Caki2 (cell line): ENCODE measurements around the gene DEGS2. TPM values are rescaled to one million over a fixed set of nuclear protein-coding genes. Genes with fewer than 3 reads are reported as not detected.
"Not testable (repeated sequence)": the region's sequence is repeated elsewhere in the genome, so short reads cannot be mapped to it uniquely, and the experiment has no call there.

Source experiments
- DNase-seq: peaks from one replicate; pipeline ENCODE4 v3.0.0-alpha.2; 2015; ENCODE audit warnings: low read depth
- in situ Hi-C: cut with HindIII; loops from 2 replicates; pipeline ENCODE4 v1.10.0; 2016; ENCODE audit warnings: low sequenced_read_pairs, low pct_unique_long_range_greater_than_20kb, mixed read lengths
- total RNA-seq: library from RNA; depleted of rRNA; stranded (reverse); fragments of >200 nt; shearing (Covaris generic); gene quantifications from 2 replicates; pipeline ENCODE4 v1.2.3, GENCODE V29; 2014; ENCODE audit warnings: low replicate concordance; rRNA removed

Gene DEGS2
- total RNA-seq = 0.14 and 1.5 TPM in 2 replicates

DNA sequence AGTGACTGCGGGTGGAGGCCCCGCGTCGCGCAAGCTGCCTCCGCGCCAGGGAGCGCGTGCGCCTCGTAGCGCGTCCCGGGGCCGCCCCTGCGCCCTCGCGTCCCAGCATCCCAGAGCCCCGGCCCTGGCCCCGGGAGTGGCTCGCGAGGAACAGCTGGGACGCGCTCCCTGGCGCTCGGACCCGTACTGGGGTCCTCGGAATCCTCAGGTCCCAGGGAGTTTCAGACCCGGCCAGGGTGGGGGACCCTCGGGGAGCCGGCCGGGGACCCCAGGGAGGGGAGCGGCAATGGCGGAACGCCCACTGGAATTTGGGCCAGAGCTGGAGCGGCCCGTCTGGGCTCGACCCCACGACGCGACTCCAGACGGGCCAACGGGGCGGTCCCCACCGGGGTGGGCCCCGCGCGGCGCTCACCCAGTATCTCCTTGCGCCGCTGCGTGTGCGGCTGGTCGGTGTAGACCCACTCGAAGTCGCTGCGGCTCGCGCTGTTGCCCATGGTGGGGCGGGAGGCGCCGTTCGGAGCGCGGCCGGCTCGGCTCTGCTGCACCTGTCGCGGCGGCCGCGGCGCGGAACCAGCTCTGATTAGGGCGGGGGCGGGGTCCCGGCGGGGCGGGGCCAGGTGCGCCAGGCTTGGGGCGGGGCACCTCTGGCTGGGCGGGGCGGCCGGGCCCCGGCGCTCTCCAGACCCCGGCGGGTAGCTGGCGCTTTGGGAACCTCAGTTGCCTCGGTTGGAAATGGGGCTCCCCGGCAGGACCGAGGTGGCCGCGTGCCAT is at the start of gene DEGS2:
Gene DEGS2, minus strand, starts transcription at position 552 of the 771 bp plus-strand sequence. Its CDS starts 58 bp downstream, at position 494.
- DNase-seq = no peak

DNA sequence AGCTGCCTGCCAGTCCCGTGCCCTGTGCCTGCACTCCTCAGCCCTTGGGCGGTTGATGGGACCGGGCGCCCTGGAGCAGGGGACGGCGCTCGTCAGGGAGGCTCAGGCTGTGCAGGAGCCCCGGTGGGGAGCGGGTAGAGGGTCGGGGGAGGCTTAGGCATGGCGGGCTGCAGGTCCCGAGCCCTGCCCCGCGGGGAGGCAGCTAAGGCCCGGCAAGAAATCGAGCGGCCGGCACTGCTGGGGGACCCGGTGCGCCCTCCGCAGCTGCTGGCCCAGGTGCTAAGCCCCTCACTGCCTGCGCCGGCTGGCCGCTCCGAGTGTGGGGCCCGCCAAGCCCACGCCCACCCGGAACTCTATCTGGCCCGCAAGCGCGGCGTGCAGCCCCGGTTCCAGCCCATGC is 48.7 kb upstream of the DEGS2 start:
- in situ Hi-C loops, DNase-seq: not testable (repeated sequence)

More for the DNA sequence above, at the start of gene DEGS2:
- in situ Hi-C loops = no loop called here

DNA sequence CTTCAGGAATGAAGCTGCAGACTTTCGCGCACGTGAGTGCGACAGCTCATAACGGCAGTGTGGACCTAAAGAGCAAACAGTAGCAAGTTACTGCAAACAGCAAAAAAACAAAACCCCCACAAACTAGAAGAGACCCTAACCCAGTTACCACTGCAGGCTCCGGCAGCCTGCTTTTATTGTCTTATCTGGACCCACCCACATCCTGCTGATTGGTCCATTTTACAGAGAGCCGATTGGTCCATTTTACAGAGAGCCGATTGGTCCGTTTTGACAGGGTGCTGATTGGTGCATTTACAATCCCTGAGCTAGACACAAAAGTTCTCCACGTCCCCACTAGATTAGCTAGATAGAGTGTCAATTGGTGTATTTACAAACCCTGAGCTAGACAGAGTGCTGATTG is 48.1 kb upstream of the DEGS2 start:
- DNase-seq, in situ Hi-C loops: not testable (repeated sequence)

DNA sequence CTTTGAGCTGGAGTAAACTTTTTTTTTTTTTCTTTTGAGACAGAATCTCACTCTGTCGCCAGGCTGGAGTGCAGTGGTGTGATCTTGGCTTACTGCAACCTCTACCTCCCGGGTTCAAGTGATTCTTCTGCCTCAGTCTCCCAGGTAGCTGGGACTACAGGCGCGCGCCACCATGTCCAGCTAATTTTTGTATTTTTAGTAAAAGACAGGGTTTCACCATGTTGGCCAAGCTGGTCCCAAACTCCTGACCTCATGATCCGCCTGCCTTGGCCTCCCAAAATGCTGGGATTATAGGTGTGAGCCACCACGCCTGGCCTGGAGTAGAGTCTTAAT is 45.4 kb upstream of the DEGS2 start:
- DNase-seq, in situ Hi-C loops: not testable (repeated sequence)

DNA sequence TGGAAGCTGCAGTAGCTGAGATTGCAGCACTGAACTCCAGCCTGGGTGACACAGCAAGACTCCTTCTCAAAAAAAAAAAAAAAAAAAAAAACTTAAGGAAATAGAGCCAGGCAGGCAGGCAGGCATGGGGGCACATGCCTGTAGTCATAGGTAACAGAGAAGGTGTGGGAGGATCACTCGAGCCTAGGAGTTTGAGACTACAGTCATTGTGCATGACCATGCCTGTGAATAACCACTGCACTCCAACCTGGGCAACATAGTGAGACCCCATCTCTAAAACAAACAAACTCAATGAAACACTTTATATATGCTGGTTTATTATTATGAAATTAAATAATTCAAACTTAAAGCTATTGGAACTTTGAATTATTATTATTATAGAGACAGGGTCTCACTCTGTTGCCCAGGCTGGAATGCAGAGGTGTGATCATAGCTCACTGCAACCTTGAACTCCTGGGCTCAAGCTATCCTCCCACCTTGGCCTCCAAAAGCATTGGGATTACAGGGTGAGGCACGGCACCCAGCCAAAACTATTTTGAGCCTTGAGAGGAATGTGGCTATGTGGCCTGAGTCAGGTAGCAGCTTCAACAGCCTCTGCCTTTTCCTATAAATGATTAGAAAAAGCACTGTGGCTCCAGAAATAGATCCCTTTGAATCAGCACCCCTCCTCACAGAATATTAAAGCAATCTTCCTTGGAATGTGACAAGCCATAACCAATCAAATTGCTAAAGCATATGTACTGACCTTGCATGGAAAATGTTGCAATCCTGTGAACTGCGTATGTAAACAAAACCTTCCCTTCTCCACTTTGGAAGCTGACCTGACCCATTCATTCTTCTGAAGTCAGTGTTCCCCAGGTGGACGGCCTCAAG is 44.8 kb upstream of the DEGS2 start:
- DNase-seq = no peak
- in situ Hi-C loops = no loop called here

DNA sequence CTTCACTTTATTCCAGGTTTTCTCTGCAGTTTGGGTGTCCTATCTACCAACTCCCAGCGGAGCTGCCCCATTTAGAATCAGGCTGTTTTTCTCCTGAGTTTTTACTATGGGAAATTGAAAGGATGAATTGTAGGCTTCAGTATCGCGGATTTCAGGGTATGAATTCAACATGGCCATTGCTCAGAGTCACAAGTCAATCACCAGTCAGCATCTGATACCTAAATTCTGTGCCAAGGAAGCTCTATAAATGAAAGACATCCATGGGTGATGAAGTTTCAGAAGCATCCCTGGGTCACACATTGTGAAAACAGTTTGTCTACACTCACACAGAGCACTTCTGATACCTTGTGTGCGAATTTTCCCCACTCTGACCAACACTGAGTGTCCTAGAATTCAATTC is 43.7 kb upstream of the DEGS2 start:
- DNase-seq = no peak
- in situ Hi-C loops = no loop called here

DNA sequence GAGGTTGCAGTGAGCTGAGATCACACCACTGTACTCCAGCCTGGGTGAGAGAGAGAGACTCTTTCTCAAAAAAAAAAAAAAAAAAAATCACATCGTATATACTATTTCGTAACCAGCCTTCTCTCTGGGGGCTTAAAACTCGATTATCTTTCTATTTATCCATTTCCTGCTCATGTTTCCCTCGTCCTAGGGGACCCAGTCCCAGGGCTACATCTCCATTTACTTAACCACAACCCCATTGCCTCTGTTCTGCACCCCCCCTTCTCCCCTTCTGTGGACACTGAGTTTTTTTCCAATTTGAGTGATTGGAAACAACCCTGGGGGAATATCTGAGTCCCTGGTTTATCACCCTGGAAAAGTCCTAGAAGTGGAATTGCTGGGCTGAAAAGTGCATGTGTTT is 43.3 kb upstream of the DEGS2 start:
- in situ Hi-C loops = no loop called here
- DNase-seq = no peak

DNA sequence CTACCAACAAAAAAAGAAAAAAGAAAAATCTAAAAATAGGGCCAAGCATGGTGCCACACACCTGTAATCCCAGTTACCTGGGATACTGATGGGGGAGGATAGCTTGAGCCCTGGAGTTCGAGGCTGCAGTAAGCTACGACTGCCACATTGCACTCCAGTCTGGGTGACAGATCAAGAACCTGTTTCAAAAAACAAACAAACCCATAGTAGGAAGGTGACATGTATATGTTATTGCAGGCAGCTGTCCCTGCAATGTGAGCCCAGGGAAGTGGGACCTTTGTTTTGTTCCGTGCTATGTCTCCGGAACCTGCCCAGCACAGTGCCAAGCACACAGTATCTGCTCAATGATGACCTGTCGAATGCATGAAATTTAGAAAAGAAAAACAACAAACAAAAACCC is 42.3 kb upstream of the DEGS2 start:
- in situ Hi-C loops = no loop called here
- no peak for DNase-seq

DNA sequence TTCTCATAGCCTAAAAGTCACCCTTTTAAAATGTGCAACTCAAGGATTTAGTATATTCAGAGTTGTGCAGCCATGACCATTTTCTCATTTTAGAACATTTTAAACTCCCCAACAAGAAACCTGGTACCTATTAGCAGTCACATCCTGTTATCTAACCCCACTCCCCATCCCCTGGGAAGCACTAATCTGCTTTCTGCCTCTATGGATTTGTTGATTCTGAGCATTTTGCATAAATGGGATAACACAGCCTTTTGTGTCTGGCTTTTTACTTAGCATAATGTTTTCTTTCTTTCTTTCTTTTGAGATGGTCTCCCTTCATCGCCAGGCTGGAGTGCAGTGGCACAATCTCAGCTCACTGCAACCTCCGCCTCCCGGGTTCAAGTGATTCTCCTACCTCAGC is 40.9 kb upstream of the DEGS2 start:
- in situ Hi-C loops = no loop called here
- DNase-seq = no peak

DNA sequence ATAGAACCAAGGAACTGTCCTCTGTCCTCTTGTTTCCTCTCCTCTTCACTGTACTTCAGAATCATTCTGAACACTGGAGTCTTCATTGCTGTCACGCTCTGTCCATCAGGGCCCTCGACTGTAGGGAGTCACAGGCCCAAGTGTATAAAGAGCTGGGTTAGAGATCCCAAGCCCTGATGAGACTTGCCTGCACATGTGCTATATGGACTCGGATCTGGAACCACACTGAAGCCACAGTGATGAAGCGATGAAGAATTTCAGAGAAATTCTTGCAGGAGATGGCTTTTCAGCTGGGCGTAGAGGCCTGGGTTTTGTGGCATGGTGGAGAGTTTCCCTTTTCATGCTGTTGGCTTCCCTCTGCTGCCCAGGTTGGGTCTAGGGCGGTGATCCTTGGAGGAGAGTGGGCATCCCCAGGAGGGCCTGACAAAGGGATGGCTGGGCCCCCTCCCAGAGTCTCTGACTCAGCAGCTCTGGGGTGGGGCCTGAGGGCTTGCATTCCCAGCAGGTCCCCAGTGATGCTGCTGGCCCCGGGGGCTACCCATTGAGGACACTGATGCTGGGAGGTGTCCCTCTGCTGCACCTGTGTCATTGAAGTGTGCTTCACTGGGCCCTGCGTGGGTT is 39.9 kb upstream of the DEGS2 start:
- DNase-seq = no peak
- in situ Hi-C loops = no loop called here

DNA sequence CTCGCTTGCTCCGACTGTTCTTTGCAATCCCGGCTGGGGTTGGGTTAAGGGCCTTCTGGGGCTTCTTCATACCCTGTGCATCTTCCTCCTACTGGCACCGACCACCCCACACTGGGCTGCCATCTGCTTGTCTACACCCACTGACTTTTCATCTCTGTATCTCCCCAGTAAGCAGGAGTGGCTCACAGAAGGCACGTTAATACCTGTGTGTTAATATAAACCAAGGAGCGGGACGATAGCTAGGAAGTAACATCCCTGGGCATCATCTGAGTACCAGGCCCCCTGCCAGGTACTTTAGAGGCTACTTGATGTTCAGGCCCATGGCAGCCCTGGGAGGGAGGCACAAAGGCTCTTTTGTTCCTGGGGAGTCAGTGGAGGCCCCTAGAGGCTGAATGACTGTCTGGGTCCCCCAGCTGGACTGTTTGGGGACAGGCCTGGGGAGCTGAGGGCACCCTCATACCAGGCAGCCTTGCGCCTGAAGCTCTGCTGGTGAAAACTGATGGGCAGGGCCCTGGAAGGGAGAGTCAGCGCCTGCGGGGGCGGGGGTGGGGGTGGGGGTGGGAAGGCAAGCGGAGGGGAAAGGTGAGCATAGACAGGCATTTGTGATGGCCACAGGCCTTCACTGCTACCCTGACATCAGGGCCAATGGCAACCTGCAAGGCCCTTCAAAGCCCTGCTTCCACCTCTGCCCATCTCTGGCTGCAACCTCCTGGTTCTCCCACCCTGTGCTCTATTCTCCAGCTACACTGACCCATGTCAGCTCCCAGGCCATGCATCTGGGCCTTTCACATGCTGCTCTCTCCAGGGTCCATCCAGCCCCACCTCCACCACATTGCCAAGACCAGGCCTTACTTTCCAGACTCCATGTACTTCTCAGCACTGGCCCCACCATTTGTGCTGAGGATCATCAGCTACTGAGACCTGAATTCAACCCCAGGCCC is 34.2 kb upstream of the DEGS2 start:
- in situ Hi-C loops = no loop called here

DNA sequence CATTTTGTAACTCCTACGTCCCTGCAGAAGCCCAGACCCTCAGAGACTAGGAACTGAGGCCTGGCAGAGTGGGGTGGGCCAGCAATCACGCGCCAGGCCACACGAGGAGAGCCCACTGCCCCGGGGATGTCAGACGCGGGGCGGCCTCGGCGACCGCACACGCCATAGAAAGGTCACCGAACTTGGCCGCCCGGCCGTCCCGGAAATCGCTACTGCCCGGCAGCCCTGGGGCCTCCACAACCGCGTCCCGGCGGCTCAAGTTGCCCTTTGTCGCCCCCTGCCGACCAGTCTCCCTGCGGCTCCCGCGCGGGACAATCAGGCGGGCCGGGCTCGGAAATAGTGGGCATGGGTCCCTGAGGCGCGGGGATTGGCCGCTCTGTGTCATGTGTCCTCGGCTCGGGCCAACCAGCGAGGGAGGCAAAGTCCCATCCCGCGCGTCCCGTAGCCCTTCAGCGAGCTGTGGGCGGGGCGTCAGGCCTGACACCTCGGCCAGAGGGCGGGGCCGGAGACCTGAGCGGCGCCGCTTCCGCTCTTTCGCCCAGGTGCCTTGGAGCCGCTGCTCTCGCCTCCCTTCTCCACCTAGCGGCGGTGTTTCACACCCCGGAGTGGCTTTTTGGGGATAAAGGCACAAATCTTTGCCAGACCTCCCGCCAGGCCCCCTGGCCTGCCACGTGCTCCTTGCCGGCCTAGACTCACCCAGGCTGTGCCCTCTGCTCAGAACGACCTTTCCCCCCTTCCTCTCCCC is 33.4 kb upstream of the DEGS2 start:
- in situ Hi-C loops = no loop called here
- DNase-seq = peak; percentile 97

More for the DNA sequence above, 34.2 kb upstream of the DEGS2 start:
- DNase-seq = no peak

DNA sequence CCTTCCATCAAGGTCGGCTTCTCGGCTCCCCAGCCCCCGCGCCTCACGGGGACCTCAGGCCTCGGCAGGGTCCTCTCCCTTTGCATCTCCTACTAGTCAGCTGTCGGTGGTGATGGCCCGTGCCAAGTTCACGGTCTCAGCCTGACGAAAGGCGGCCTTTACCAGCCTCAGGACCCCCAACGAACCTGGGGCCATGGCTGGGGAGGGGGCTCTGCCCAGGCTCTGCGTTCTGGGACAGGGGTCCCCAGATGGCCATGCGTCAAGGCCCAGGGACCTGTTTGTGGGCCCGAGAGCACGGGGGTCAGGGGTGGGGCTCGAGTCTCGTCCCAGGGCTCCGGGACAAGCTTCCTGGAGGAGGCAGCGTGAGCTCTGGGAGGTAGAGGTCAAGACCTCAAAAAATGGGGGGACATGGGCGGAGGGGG is 32.8 kb upstream of the DEGS2 start:
- DNase-seq = no peak
- in situ Hi-C loops = no loop called here

DNA sequence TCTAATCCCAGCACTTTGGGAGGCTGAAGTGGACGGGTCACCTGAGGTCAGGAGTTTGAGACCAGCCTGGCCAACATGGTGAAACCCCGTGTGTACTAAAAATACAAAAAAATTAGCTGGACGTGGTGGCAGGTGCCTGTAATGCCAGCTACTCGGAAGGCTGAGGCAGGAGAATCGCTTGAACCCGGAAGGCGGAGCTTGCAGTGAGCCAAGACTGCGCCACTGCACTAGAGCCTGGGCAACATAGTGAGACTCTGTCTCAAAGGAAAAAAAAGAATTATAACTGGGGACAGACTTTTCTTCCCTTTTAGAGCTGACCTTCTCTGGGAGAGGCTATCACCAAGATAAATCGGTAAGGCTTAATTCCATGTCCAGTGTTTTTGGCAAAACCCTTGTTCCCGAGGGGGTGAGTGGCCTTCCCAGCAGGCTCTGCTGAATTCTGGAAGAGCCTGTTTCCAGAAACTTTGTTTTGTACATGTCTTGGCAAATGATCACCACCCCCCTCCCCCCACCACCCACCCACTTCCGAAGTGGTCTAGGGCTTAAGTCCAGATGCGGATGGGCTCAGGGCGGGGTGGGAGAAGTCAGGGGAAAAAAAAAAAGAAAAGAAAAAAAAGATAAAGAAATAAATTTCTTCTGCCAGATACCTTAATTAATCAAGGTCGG is 32.3 kb upstream of the DEGS2 start:
- in situ Hi-C loops = no loop called here
- DNase-seq = no peak

DNA sequence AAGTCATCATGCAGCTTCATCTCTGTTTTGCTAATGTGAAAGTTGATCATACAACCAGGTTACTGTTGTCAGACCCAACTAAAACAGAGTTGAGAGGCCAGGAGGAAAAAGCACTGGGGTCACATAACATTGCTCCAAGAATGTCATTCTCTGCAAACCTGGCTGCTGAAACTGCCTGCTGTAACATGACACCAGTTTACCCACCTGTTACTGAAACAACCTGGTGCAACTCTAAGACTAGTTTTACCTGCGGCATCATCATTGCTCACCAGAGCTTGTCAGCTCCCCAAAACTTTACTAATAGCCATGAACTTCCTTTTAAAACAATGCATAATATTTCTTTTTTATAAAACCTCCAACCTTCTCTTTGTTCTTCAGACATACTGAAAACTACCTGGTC is 30.7 kb upstream of the DEGS2 start:
- in situ Hi-C loops = no loop called here
- no peak for DNase-seq

DNA sequence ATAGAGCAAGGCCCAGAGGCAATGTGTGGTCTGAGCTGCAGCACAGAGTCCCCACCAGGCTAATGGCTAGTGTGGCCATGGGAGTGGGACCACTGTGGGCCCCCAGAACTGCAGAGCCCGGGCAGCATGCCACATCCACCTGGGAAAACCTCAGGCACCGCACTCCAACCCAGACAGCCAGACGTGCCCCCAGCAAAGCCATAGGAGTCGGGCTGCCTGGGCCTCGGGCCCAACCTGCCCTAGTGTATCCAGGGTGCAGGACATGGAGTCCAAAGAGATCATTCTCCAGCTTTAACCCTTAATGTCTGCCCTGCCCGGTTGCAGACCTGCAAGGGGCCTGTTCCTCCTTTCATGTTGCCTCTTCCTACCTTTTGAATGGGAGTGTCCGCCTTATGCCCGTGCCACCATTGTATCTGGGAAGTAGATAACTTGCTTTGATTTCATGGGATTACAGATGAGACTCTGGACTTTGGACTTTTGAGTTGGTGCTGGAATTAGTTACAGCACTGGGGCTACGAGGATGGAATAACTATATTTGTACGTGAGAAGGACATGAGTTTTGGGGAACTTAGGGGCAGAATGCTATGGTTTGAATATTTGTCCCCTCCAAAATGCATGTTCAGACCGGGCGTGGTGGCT is 29.1 kb upstream of the DEGS2 start:
- DNase-seq = no peak
- in situ Hi-C loops = no loop called here
